Inferior parietal cortex (tissue), 1 donor: Measurements from ENCODE around the gene MED31.
"Not testable (repeated sequence)": the region's sequence is repeated elsewhere in the genome, so short reads cannot be mapped to it uniquely, and the experiment has no call there.

Experiments used
- DNase-seq: peaks from one replicate; pipeline ENCODE4 v3.0.0-alpha.2; 2016; ENCODE audit errors: extremely low spot score

The MED31 gene

DNA sequence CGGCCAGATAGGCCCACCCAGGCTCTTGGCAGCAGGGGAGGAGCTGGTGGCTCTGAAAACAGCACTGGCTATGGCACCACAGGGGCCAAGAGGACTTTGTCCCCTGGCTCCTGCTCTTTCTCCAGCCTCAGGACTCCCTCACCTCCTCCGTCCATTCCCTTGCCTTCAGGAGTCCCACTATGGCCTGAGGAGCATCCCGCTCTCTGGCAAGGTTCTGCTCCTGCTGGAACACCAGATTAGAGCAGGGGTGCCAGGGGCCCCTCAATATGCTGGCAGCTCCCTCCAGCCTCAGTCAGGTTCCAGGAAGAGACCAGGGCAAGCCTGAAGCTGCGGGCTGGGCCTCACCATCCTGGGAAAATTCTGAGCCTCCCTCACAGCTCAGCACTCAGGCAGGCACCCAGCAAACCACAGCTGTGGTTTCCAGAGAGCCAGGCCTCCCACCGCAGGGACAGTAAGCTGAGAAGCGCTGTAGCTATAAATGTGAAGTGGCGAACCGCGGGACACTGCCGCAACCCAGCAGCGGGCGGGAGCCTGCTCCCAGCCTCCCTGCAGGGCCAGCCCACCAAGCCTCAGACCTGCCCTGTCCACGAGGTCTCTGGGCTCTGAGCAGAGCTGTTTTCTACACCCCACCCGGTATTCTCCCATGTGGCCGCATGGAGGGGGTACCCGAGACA is 25.9 kb upstream of the MED31 start:
- DNase-seq: no peak

GRCh38 chr17:6676802-6677157 is 25.4 kb upstream of the MED31 start:
- DNase-seq: no peak

DNA sequence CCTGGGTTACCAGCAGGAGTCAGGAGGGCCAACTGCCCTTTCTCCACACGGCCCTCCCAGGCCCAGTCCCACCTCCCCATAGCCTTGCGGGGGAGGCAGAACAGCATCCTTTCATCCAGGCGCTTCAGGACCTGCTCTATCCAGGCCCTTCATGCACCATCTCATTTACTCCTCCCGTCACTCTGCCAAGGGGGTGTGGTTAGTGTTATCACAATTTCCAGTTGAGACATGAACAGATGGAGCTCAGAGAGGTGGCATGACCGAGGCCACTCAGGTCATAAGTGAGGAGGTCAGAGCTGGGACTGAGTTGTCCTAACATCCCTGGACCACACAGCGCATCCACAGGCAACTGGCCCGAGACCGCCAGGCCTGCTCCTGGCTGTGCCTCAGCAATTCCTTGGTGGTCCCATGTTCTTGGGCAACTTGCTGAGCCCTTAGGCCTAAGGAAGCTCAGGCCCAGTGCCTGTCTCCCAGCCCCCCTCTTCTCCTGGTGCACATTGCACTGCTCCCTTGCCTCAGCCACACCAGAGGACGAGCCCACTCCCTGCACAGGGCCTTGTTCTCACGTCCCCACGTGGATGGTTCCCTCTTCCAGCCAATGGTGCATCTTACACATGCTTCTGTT is 23.9 kb upstream of the MED31 start:
- no peak for DNase-seq

DNA sequence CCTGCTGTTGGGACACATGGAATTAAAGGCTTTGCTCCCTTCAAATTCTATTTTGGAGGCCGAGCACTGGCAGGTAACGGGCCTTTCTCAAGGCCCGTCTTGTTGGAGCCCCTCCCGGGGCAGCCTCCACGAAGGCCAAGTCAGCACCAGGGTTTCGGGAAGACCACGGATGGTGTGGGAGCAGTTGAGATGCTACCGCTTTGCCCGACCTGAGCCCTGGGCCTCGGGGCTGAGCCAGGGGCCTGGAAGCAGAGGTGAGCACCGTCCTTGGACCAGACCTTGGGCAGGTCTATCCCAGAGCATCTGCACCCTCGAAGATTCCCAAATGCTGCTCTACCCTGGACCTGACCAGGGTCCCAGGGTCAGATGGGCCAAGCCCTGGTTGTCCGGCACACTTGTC is 23.2 kb upstream of the MED31 start:
- no peak for DNase-seq

DNA sequence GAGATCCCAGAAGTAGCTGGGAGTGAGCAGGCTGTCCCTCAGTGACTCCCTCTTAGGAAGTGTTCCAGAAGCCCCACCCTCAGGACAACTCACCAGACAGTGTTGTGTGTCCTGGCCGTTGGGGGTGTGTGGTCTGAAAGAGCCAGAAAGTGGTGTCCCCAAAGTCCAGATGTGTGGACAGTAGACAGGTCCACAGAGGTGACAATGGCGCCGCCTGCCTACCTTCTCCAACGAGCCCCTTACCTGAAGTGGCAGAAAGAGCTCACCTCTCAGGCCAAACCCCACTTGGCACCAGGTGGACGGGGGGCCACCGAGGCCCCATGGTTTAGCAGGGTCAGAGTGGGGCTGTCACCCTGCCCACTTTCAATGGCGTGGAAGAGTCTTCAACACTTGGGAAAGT is 20.0 kb upstream of the MED31 start:
- DNase-seq: no peak

- DNase-seq: no peak
Measured at GRCh38 chr17:6670999-6671398, 19.6 kb upstream of the MED31 start.

DNA sequence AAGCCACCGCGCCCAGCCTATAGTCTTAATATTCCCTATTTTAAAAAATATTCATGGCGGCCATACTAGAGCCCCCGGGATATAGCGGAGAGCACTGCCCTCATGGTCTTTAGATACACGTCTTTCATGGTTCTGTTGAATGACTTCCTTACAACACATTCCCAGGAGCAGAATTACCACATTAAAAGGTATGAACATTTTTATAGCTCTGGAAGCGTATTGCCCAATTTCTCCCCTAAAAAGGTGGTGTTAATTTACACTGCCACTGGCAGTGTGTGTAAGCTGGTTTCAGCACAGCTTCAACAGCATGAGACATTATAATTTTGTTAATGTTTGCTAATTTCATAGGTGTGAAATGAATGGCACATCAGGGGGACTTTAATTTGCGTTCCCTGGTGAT is 19.2 kb upstream of the MED31 start:
- DNase-seq: no peak

GRCh38 chr17:6669479-6670212 is 18.2 kb upstream of the MED31 start:
- DNase-seq: no peak

DNA sequence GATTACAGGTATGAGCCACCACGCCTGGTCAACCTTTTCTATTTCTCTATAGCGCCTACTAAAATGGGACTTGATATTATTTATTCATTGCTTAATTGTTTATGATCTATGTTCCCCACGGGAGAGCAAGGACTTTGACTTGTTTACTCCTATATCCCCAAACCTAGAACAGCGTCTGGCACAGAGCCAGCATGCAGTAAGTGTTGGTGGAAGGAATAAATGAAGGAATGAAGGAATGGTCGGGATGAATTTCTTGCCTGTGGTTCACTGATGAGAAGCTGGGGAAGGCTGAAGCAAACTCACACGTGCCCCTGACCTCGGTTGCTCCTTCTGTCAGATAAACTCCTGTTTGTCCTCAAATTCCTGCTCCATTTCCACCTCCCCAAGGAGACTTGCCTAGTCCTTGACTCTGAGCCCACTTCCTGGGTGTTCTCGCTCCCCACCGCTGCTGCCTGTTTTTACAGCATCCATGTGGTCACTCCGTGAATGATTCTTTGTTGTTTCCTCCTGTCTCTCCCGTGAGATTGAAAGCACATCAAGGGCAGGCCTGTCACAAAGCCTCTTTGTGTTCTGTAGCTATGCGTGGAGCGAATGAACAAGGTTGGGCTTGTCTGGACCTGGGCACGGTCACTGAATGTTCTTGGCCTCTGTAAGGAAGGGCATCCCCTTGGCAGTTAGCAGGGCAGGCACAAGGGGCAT is 17.5 kb upstream of the MED31 start:
- DNase-seq: no peak

DNA sequence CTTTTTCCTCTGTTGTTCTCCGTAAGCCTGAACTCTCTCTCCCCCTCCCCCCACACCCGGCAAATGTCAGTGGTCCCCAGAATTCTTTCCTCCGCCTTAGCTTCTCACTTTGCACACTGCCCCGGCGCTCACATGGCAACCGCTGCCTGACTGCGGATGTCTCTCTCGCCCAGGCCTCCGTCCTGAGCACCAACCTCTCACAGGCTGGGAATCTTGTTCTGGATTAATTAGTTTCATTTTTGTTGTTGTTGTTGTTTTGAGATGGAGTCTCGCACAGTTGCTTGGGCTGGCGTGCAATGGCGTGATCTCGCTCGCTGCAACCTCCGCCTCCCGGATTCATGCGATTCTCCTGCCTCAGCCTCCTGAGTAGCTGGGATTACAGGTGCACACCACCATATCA is 16.8 kb upstream of the MED31 start:
- no peak for DNase-seq

GRCh38 chr17:6667516-6667915 is 16.1 kb upstream of the MED31 start:
- DNase-seq: no peak

- DNase-seq: no peak
Measured at GRCh38 chr17:6666557-6666956, 15.2 kb upstream of the MED31 start.

- peak; percentile 83 for DNase-seq
Measured at GRCh38 chr17:6666077-6666521, 14.7 kb upstream of the MED31 start.

DNA sequence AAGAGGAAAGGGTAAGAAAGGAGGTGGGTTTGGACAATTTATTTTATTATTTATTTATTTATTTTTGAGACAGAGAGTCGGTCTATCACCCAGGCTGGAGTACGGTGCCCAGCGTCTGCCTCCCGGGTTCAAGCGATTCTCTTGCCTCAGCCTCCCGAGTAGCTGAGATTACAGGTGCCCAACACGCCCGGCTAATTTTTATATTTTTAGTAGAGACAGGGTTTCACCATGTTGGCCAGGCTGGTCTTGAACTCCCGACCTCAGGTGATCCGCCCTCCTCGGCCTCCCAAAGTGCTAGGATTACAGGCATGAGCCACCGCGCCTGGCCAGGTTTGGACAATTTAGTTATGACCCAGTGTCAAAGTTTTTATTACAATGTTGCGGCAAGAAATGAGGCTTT is 11.8 kb upstream of the MED31 start:
- not testable (repeated sequence) for DNase-seq

- no peak for DNase-seq
Measured at GRCh38 chr17:6661464-6661848, 10.1 kb upstream of the MED31 start.

DNA sequence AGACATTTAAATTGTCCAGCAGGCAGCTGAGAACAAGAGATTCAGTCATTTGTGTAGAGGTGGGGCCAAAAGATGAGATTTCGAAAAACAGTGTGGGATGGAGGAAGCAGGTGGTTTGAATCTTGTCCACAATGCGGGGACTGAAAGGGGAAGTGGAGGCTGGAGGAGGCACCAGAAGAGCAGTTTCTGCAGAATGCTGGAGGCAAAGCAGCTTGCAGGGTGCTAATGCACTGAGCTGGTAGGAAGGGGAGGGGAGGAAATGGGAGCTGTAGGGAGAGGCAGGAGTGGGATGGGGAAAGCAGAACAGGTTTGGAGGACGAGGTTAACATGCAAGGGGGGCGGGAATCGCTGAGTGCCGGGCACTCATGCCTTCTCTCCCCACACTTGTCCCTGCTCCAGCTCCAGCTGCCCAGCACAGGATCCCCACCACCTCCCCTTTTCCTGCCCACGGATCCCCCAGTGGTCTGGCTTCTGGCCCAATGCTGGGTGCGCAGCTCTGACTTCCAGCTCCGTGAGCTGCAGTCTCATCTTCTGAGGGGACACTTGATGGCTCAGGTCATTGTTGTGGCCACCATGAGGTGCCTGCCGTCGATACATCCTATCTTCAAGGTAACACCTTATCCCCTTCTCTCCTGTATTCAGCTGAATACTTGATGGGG is 9.5 kb upstream of the MED31 start:
- no peak for DNase-seq

DNA sequence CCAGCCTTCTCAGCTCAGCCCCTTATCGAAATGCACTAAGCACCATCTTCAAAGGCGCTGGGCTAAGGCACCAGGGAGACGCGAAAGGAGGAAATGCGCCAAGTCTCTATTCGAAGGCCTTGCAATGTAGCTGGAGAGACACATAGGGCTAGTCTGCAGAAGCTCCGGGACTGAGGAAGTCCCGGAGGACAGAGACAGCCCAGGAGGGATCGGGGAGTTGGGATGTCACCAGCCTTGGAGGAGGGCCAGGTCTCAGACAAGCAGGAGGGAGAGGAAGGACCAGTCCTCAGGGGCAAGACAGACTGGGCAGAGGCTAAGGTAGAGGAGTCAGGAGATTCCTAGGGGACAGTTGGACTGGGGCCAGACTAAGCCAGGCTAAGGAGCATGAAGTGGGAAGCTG is 8.7 kb upstream of the MED31 start:
- no peak for DNase-seq

- not testable (repeated sequence) for DNase-seq
Measured at GRCh38 chr17:6658411-6658810, 7.0 kb upstream of the MED31 start.

GRCh38 chr17:6657633-6658287 is 6.4 kb upstream of the MED31 start:
- no peak for DNase-seq

GRCh38 chr17:6656797-6657632 is 5.6 kb upstream of the MED31 start:
- not testable (repeated sequence) for DNase-seq
